Measurements from ENCODE around the gene DHRS7B.

Gene DHRS7B

GRCh38 chr17:21161498-21162393 is 35.0 kb downstream of the DHRS7B start:
- DNase-seq, result no peak

- no peak for DNase-seq
Measured at GRCh38 chr17:21162394-21162775, 35.6 kb downstream of the DHRS7B start.

- DNase-seq, result no peak
Measured at GRCh38 chr17:21163101-21163500, 36.3 kb downstream of the DHRS7B start.

GRCh38 chr17:21164216-21164615 is 37.5 kb downstream of the DHRS7B start:
- no peak for DNase-seq

- DNase-seq, result no peak
Measured at GRCh38 chr17:21164620-21165019, 37.9 kb downstream of the DHRS7B start.

GRCh38 chr17:21165922-21166594 is 39.3 kb downstream of the DHRS7B start:
- no peak for DNase-seq

GRCh38 chr17:21166595-21167210 is 39.9 kb downstream of the DHRS7B start:
- no peak for DNase-seq

- no peak for DNase-seq
Measured at GRCh38 chr17:21167303-21167702, 40.5 kb downstream of the DHRS7B start.

- DNase-seq, result no peak
Measured at GRCh38 chr17:21168555-21168865, 41.7 kb downstream of the DHRS7B start.

- no peak for DNase-seq
Measured at GRCh38 chr17:21169496-21169895, 42.7 kb downstream of the DHRS7B start.

- no peak for DNase-seq
Measured at GRCh38 chr17:21170809-21171208, 44.0 kb downstream of the DHRS7B start.

- DNase-seq, result no peak
Measured at GRCh38 chr17:21171309-21171922, 44.7 kb downstream of the DHRS7B start.

GRCh38 chr17:21171970-21172510 is 45.3 kb downstream of the DHRS7B start:
- no peak for DNase-seq

GRCh38 chr17:21172846-21173245 is 46.1 kb downstream of the DHRS7B start:
- no peak for DNase-seq

- DNase-seq, result no peak
Measured at GRCh38 chr17:21173543-21173942, 46.8 kb downstream of the DHRS7B start.

GRCh38 chr17:21174186-21174585 is 47.4 kb downstream of the DHRS7B start:
- no peak for DNase-seq

GRCh38 chr17:21174713-21175112 is 47.9 kb downstream of the DHRS7B start:
- no peak for DNase-seq

GRCh38 chr17:21176773-21177395 is 50.1 kb downstream of the DHRS7B start:
- DNase-seq, result no peak

- DNase-seq, result no peak
Measured at GRCh38 chr17:21177401-21177800, 50.6 kb downstream of the DHRS7B start.

- DNase-seq, result no peak
Measured at GRCh38 chr17:21177854-21178600, 51.3 kb downstream of the DHRS7B start.

- DNase-seq, result no peak
Measured at GRCh38 chr17:21183468-21183867, 56.7 kb downstream of the DHRS7B start.

GRCh38 chr17:21184570-21184969 is 57.8 kb downstream of the DHRS7B start:
- no peak for DNase-seq

Measured in stimulated activated CD4-positive, alpha-beta T cell treated with anti-CD3 and anti-CD28 coated beads, Interleukin-1b, Interleukin-23, amount 100 ng/mL, for 48 hours (primary cell).